Colonic mucosa (tissue), 4 donors: Measurements from ENCODE around the gene SYTL3. TPM values are rescaled to one million over a fixed set of nuclear protein-coding genes. Genes with fewer than 3 reads are reported as not detected.

Source experiments
- DNase-seq: peaks from one replicate; pipeline ENCODE4 v3.0.0-alpha.2; 2020
- H3K27ac ChIP-seq: fragments of 200-600 bp; one replicate; pipeline ENCODE4 v1.8.0; 2021
- H3K27me3 ChIP-seq: fragments of 200-600 bp; one replicate; pipeline ENCODE4 v1.8.0; 2021
- H3K36me3 ChIP-seq: fragments of 200-600 bp; one replicate; pipeline ENCODE4 v1.8.0; 2021
- H3K4me1 ChIP-seq: fragments of 200-600 bp; one replicate; pipeline ENCODE4 v1.8.0; 2021; ENCODE audit warnings: mild to moderate bottlenecking
- H3K4me3 ChIP-seq: fragments of 200-600 bp; one replicate; pipeline ENCODE4 v1.8.0; 2021
- H3K9ac ChIP-seq, 2 donors: one replicate each; pipeline ENCODE4 v1.7.0; 2013; ENCODE audit warnings: control low read depth in 2 of 2, low read depth in 2 of 2, low read length in 2 of 2
- H3K9me3 ChIP-seq: fragments of 200-600 bp; one replicate; pipeline ENCODE4 v1.8.0; 2021
- CTCF ChIP-seq: fragments of 200-600 bp; IDR thresholded peaks from one replicate; pipeline ENCODE4 v1.8.0; 2022; ENCODE audit warnings: antibody characterized with exemption, mild to moderate bottlenecking
- intact Hi-C: fragments of 100-400 bp; cut with DNase I; formaldehyde crosslinking; loops from one replicate; pipeline ENCODE4 v1.14.1; 2022
- total RNA-seq, 2 donors: library from RNA; stranded (reverse); fragmentation: NEBNext Ultra II Directional in 1 of 2; extraction: Animal tissue kit (Norgen Biotek cat#: 25700) in 1 of 2; gene quantifications; one replicate each; pipeline ENCODE4 v1.2.1, GENCODE V29; 2021
- donor health status: healthy.
- donor health status: DM: no; HTN: no; CAD: no.
- donor health status: DM: no; HTN: no; CAD: no.

Gene SYTL3
- total RNA-seq, 2 donors from 2014 or later = 1.1 to 3.1 TPM

- peak; percentile 62 for DNase-seq
- Histone ChIP-seq H3K9me3 (no peaks in the 10 kb centered on the region), H3K4me3 (no peak overlapping the region), H3K27ac (no peak overlapping the region), H3K9ac (no peak overlapping the region), H3K4me1 (no peaks in the 10 kb centered on the region), H3K36me3 (no peaks in the 10 kb centered on the region), H3K27me3 (no peaks in the 10 kb centered on the region)
- intact Hi-C loops = no loop called here
- TF ChIP-seq CTCF = no peak
Observed at GRCh38 chr6:158751921-158752320, 102.1 kb downstream of the SYTL3 start.

GRCh38 chr6:158752613-158753012 lies 102.8 kb downstream of the SYTL3 start:
- TF ChIP-seq CTCF = no peak
- intact Hi-C loops = no loop called here
- no peak for DNase-seq
- Histone ChIP-seq H3K4me3 (no peak overlapping the region), H3K36me3 (no peaks in the 10 kb centered on the region), H3K9me3 (no peaks in the 10 kb centered on the region), H3K4me1 (no peaks in the 10 kb centered on the region), H3K9ac (no peak overlapping the region), H3K27me3 (no peaks in the 10 kb centered on the region), H3K27ac (no peak overlapping the region)

DNA sequence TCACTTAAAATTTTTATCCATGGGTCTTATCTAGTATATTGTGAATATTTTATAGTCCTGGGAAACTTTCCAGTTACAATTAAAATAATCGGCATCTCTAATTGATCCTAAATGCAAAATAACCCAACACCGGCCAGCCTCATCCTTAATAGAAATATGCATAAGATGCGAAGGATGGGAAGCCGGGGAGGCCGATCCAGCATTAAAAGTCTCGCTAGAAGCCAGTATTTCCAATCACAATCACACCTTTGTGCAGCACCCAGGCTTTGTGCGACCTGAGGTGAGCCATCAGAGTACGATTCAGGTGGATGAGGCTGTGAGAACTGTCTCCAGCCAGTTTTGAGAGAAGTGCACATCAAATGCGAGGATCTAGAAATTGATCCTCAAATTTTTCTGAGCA lies 104.0 kb downstream of the SYTL3 start:
- no peak for TF ChIP-seq CTCF
- H3K27ac ChIP-seq = no peak overlapping the region
- no peak overlapping the region for H3K4me3 ChIP-seq
- H3K9ac ChIP-seq = no peak overlapping the region
- no peaks in the 10 kb centered on the region for H3K36me3 ChIP-seq
- DNase-seq = no peak
- no peaks in the 10 kb centered on the region for H3K9me3 ChIP-seq
- H3K4me1 ChIP-seq = no peaks in the 10 kb centered on the region
- no peaks in the 10 kb centered on the region for H3K27me3 ChIP-seq
- intact Hi-C loops = no loop called here

DNA sequence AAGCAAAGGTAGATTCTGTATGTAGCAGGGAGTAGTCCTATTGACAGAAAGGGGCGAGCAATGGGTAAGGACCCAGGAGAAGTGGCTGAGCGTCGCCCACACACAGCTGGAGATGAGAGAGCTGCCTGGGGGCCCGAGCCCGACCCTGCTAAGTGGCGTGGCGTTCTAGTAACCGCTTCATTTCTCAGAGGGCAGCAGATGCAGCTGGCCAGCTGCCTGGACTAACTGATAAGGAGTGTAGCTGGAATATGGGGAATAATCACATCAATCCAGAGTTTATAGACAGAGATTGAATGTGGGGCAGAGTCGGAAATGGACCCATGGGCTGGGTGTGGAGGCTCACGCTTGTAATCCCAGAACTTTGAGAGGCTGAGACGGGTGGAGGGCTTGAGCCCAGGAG lies 104.9 kb downstream of the SYTL3 start:
- Histone ChIP-seq H3K27ac (no peak overlapping the region), H3K4me3 (no peak overlapping the region), H3K36me3 (no peaks in the 10 kb centered on the region), H3K4me1 (no peaks in the 10 kb centered on the region), H3K9me3 (no peaks in the 10 kb centered on the region), H3K27me3 (no peaks in the 10 kb centered on the region), H3K9ac (no peak overlapping the region)
- no peak for TF ChIP-seq CTCF
- intact Hi-C loops = no loop called here
- no peak for DNase-seq

GRCh38 chr6:158755636-158756035 lies 105.8 kb downstream of the SYTL3 start:
- intact Hi-C loops = no loop called here
- Histone ChIP-seq H3K4me3 (no peak overlapping the region), H3K9ac (no peak overlapping the region), H3K27me3 (no peaks in the 10 kb centered on the region), H3K27ac (no peak overlapping the region), H3K4me1 (no peaks in the 10 kb centered on the region), H3K9me3 (no peaks in the 10 kb centered on the region), H3K36me3 (no peaks in the 10 kb centered on the region)
- no peak for DNase-seq
- no peak for TF ChIP-seq CTCF

DNA sequence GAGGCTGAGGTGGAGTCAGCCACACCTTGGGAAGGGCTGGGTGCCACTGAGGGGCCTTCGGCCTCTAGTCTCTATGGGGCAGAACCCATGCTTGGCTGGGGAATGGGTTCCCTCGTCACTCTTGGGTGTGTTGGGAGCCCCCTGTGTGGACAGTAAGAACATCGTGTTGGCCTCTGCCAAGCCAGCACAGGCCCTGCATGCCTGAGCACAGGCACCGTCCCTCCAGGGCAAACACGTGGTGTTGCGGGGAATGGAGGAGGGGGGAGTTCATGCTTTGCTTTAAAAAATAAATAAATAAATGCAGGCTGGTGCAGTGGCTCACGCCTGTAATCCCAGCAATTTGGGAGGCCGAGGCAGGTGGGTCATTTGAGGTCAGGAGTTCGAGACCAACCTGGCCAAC lies 106.3 kb downstream of the SYTL3 start:
- Histone ChIP-seq H3K9me3 (no peaks in the 10 kb centered on the region), H3K4me3 (no peak overlapping the region), H3K27ac (no peak overlapping the region), H3K9ac (no peak overlapping the region), H3K36me3 (no peaks in the 10 kb centered on the region), H3K27me3 (no peaks in the 10 kb centered on the region), H3K4me1 (no peaks in the 10 kb centered on the region)
- intact Hi-C loops = no loop called here
- DNase-seq = no peak
- no peak for TF ChIP-seq CTCF
